ENCODE measurements around the gene LTB4R2. TPM values are rescaled to one million over a fixed set of nuclear protein-coding genes. Genes with fewer than 3 reads are reported as not detected.
A peak's percentile ranks its signal among the peaks of the same experiment; 100 is the strongest.
"Not testable (repeated sequence)": the region's sequence is repeated elsewhere in the genome, so short reads cannot be mapped to it uniquely, and the experiment has no call there.

Gene LTB4R2
- polyA plus RNA-seq, 2 of the 4 experiments (the other 2 are of a cell fraction): 5.8 to 8.6 TPM

GRCh38 chr14:24327914-24328313 lies 18.0 kb downstream of the LTB4R2 start:
- not testable (repeated sequence) for H3K9me3 ChIP-seq, FAIRE-seq, H3K27ac ChIP-seq, H3K4me1 ChIP-seq, H3K4me3 ChIP-seq, H3K4me2 ChIP-seq, ATAC-seq
- 3% methylated on average over 3 of the region's 9 CpGs for WGBS (ENCODE audit: missing lambda C conversion rate)
- TF ChIP-seq SMC3 (IDR thresholded peaks at IDR 0.05) (peak; percentile 68), CTCF (IDR thresholded peaks at IDR 0.05) (peak; percentile 48; the same call in 2 of the 3 replicates), RAD21 (conservative IDR thresholded peaks at IDR 0.05 in 1 of 2, IDR thresholded peaks at IDR 0.05 in 1 of 2) (peak; percentile 47 to 55; a peak in 4 of 5 replicates)
- CTCF ChIA-PET: interaction anchor here (0.6 to 46.6 kb wide), 21 partner anchors 9 to 116 kb away, joined by 3 to 1142 read pairs (median 5); partner anchors contain the start of genes CBLN3, CIDEB, KHNYN and LTB4R
- peak in 1 of 2 experiments; percentile 41 for DNase-seq (ENCODE audit: low read depth in 1 of 2, low spot score in 1 of 2)
- POLR2A ChIA-PET: interaction anchor here (0.7 kb wide), 1 partner anchor 115 kb away, joined by 3 read pairs; the partner anchor contains the start of gene SDR39U1

- peaks cover 3% of the 10 kb centered on the region; the same call in 1 of the 3 replicates for H3K4me1 ChIP-seq
- H3K4me3 ChIP-seq: no peak overlapping the region
- no peaks in the 10 kb centered on the region for H3K9me3 ChIP-seq
- WGBS (ENCODE audit: missing lambda C conversion rate): 73% methylated on average over 11 of the region's 12 CpGs
- POLR2A ChIA-PET: interaction anchor here (1.3 kb wide), 1 partner anchor 101 kb away, joined by 4 read pairs; the partner anchor contains the start of genes CBLN3 and KHNYN
- H3K4me2 ChIP-seq: no peak overlapping the region
- H3K27ac ChIP-seq: no peak overlapping the region
- DNase-seq (ENCODE audit: low read depth in 1 of 2, low spot score in 1 of 2): no peak
- CTCF ChIA-PET: interaction anchor here (0.9 to 46.6 kb wide), 8 partner anchors 21 to 111 kb away, joined by 3 to 1142 read pairs (median 8); partner anchors contain the start of genes CBLN3, CIDEB, KHNYN and LTB4R
- no peak for ATAC-seq
- no peak for FAIRE-seq
- TF ChIP-seq HES2 (IDR thresholded peaks at IDR 0.05) (no peak), MAFK (IDR thresholded peaks at IDR 0.05; ENCODE audit: partially characterized antibody) (no peak), ELK1 (IDR thresholded peaks at IDR 0.05; ENCODE audit: low read depth, low read length) (no peak)
Measured at GRCh38 chr14:24329073-24329663, 19.2 kb downstream of the LTB4R2 start.

- Histone ChIP-seq H3K4me3 (no peak overlapping the region), H3K4me2 (no peak overlapping the region), H3K4me1 (peaks cover 3% of the 10 kb centered on the region; the same call in 1 of the 3 replicates), H3K27ac (no peak overlapping the region), H3K9me3 (no peaks in the 10 kb centered on the region)
- ATAC-seq: no peak
- no peak for FAIRE-seq
- TF ChIP-seq HOXB5 (CRISPR knock-in tag; IDR thresholded peaks at IDR 0.05) (no peak), NFE2L2 (conservative IDR thresholded peaks at IDR 0.05; ENCODE audit: low read length) (no peak), CBX2 (IDR thresholded peaks at IDR 0.05; ENCODE audit: borderline replicate concordance, low read depth) (no peak), CEBPB (IDR thresholded peaks at IDR 0.05) (no peak), HMGXB4 (CRISPR knock-in tag; IDR thresholded peaks at IDR 0.05; ENCODE audit: borderline replicate concordance) (no peak), RCOR1 (IDR thresholded peaks at IDR 0.05; ENCODE audit: low read depth, low read length) (no peak), ESRRA (IDR thresholded peaks at IDR 0.05; ENCODE audit: borderline replicate concordance, low read length) (no peak), BCL3 (IDR thresholded peaks at IDR 0.05) (no peak), RAD21 (conservative IDR thresholded peaks at IDR 0.05 in 1 of 2, IDR thresholded peaks at IDR 0.05 in 1 of 2) (no peak), MYC (IDR thresholded peaks at IDR 0.05; ENCODE audit: borderline replicate concordance, low read length) (no peak), POLR2A (IDR thresholded peaks at IDR 0.05; ENCODE audit: low read length) (no peak), KDM1A (IDR thresholded peaks at IDR 0.05; ENCODE audit: low read depth) (no peak), TP53 (CRISPR knock-in tag; IDR thresholded peaks at IDR 0.05) (no peak), CTCF (IDR thresholded peaks at IDR 0.05) (no peak), ZC3H11A (IDR thresholded peaks at IDR 0.05) (no peak), BHLHE40 (IDR thresholded peaks at IDR 0.05; ENCODE audit: low read depth, low read length) (no peak)
- ChIA-PET POLR2A (interaction anchor here (1.3 kb wide), 1 partner anchor 100 kb away, joined by 4 read pairs; the partner anchor contains the start of genes CBLN3 and KHNYN), CTCF (interaction anchor here (0.9 to 46.6 kb wide), 9 partner anchors 11 to 110 kb away, joined by 3 to 1142 read pairs (median 11); partner anchors contain the start of genes CBLN3, CIDEB, KHNYN and LTB4R)
- no peak for DNase-seq (ENCODE audit: low read depth in 1 of 2, low spot score in 1 of 2)
- 75% methylated on average over 9 of the region's 9 CpGs for WGBS (ENCODE audit: missing lambda C conversion rate)
Measured at GRCh38 chr14:24329736-24330135, 19.8 kb downstream of the LTB4R2 start.
